ENCODE data around the gene CBY1.

The CBY1 gene

GRCh38 chr22:38716271-38716670, 59.8 kb downstream of the CBY1 start:
- no peaks in the 10 kb centered on the region for H3K27me3 ChIP-seq (ENCODE audit: control insufficient read depth, insufficient read depth, low read length)
- H3K4me1 ChIP-seq (ENCODE audit: control insufficient read depth, low read depth, low read length): peaks cover 17% of the 10 kb centered on the region
- no peaks in the 10 kb centered on the region for H3K9me3 ChIP-seq (ENCODE audit: control insufficient read depth, low read depth, low read length)
- H3K9ac ChIP-seq (ENCODE audit: low read length): no peak overlapping the region
- no peak overlapping the region for H3K4me3 ChIP-seq (ENCODE audit: low read length)
- H3K36me3 ChIP-seq (ENCODE audit: control insufficient read depth, low read depth, low read length): peaks cover 31% of the 10 kb centered on the region
- H3K27ac ChIP-seq (ENCODE audit: low read length): no peak overlapping the region

GRCh38 chr22:38716826-38717225, 60.4 kb downstream of the CBY1 start:
- no peak overlapping the region for H3K27ac ChIP-seq (ENCODE audit: low read length)
- H3K4me1 ChIP-seq (ENCODE audit: control insufficient read depth, low read depth, low read length): peaks cover 17% of the 10 kb centered on the region
- peaks cover 35% of the 10 kb centered on the region for H3K36me3 ChIP-seq (ENCODE audit: control insufficient read depth, low read depth, low read length)
- H3K9me3 ChIP-seq (ENCODE audit: control insufficient read depth, low read depth, low read length): no peaks in the 10 kb centered on the region
- H3K27me3 ChIP-seq (ENCODE audit: control insufficient read depth, insufficient read depth, low read length): no peaks in the 10 kb centered on the region
- H3K4me3 ChIP-seq (ENCODE audit: low read length): no peak overlapping the region
- H3K9ac ChIP-seq (ENCODE audit: low read length): no peak overlapping the region

- Histone ChIP-seq H3K4me3 (ENCODE audit: low read length) (no peak overlapping the region), H3K27me3 (ENCODE audit: control insufficient read depth, insufficient read depth, low read length) (no peaks in the 10 kb centered on the region), H3K4me1 (ENCODE audit: control insufficient read depth, low read depth, low read length) (peaks cover 15% of the 10 kb centered on the region), H3K9ac (ENCODE audit: low read length) (no peak overlapping the region), H3K9me3 (ENCODE audit: control insufficient read depth, low read depth, low read length) (no peaks in the 10 kb centered on the region), H3K36me3 (ENCODE audit: control insufficient read depth, low read depth, low read length) (peaks cover 38% of the 10 kb centered on the region), H3K27ac (ENCODE audit: low read length) (no peak overlapping the region)
Observed at GRCh38 chr22:38717244-38717643, 60.8 kb downstream of the CBY1 start.

GRCh38 chr22:38718414-38718813, 62.0 kb downstream of the CBY1 start:
- Histone ChIP-seq H3K27me3 (ENCODE audit: control insufficient read depth, insufficient read depth, low read length) (no peaks in the 10 kb centered on the region), H3K27ac (ENCODE audit: low read length) (no peak overlapping the region), H3K9me3 (ENCODE audit: control insufficient read depth, low read depth, low read length) (no peaks in the 10 kb centered on the region), H3K4me1 (ENCODE audit: control insufficient read depth, low read depth, low read length) (peaks cover 3% of the 10 kb centered on the region), H3K4me3 (ENCODE audit: low read length) (no peak overlapping the region), H3K9ac (ENCODE audit: low read length) (no peak overlapping the region), H3K36me3 (ENCODE audit: control insufficient read depth, low read depth, low read length) (peaks cover 50% of the 10 kb centered on the region)

GRCh38 chr22:38719196-38719595, 62.8 kb downstream of the CBY1 start:
- Histone ChIP-seq H3K4me3 (ENCODE audit: low read length) (no peak overlapping the region), H3K9ac (ENCODE audit: low read length) (no peak overlapping the region), H3K27ac (ENCODE audit: low read length) (no peak overlapping the region), H3K9me3 (ENCODE audit: control insufficient read depth, low read depth, low read length) (no peaks in the 10 kb centered on the region), H3K27me3 (ENCODE audit: control insufficient read depth, insufficient read depth, low read length) (no peaks in the 10 kb centered on the region), H3K36me3 (ENCODE audit: control insufficient read depth, low read depth, low read length) (peaks cover 57% of the 10 kb centered on the region), H3K4me1 (ENCODE audit: control insufficient read depth, low read depth, low read length) (no peaks in the 10 kb centered on the region)

- H3K4me3 ChIP-seq (ENCODE audit: low read length): no peak overlapping the region
- no peaks in the 10 kb centered on the region for H3K27me3 ChIP-seq (ENCODE audit: control insufficient read depth, insufficient read depth, low read length)
- H3K9ac ChIP-seq (ENCODE audit: low read length): no peak overlapping the region
- no peaks in the 10 kb centered on the region for H3K4me1 ChIP-seq (ENCODE audit: control insufficient read depth, low read depth, low read length)
- no peak overlapping the region for H3K27ac ChIP-seq (ENCODE audit: low read length)
- no peaks in the 10 kb centered on the region for H3K9me3 ChIP-seq (ENCODE audit: control insufficient read depth, low read depth, low read length)
- H3K36me3 ChIP-seq (ENCODE audit: control insufficient read depth, low read depth, low read length): peaks cover 68% of the 10 kb centered on the region
Observed at GRCh38 chr22:38720350-38720749, 63.9 kb downstream of the CBY1 start.

GRCh38 chr22:38721551-38721950, 65.1 kb downstream of the CBY1 start:
- no peak overlapping the region for H3K9ac ChIP-seq (ENCODE audit: low read length)
- no peaks in the 10 kb centered on the region for H3K27me3 ChIP-seq (ENCODE audit: control insufficient read depth, insufficient read depth, low read length)
- no peaks in the 10 kb centered on the region for H3K9me3 ChIP-seq (ENCODE audit: control insufficient read depth, low read depth, low read length)
- H3K4me1 ChIP-seq (ENCODE audit: control insufficient read depth, low read depth, low read length): no peaks in the 10 kb centered on the region
- H3K36me3 ChIP-seq (ENCODE audit: control insufficient read depth, low read depth, low read length): peaks cover 71% of the 10 kb centered on the region
- no peak overlapping the region for H3K4me3 ChIP-seq (ENCODE audit: low read length)
- no peak overlapping the region for H3K27ac ChIP-seq (ENCODE audit: low read length)
